GM19455 (cell line): ENCODE data around the gene NAV2.

Experiments
- ATAC-seq: cut with Tn5 transposase; IDR thresholded peaks from one replicate; pipeline ENCODE4 v1.9.1; 2021; ENCODE audit not compliant: unreplicated experiment

NAV2 gene

GRCh38 chr11:19774329-19774728 lies 61.7 kb downstream of the NAV2 start:
- ATAC-seq, result no peak

- ATAC-seq, result no peak
These were observed 62.4 kb downstream of the NAV2 start for GRCh38 chr11:19774817-19775580.

GRCh38 chr11:19775622-19776021 lies 63.0 kb downstream of the NAV2 start:
- ATAC-seq, result no peak

GRCh38 chr11:19777039-19777376 lies 64.4 kb downstream of the NAV2 start:
- peak; percentile 36 for ATAC-seq

GRCh38 chr11:19777377-19778102 lies 64.9 kb downstream of the NAV2 start:
- peak; percentile 63 for ATAC-seq

- ATAC-seq, result no peak
These were observed 67.1 kb downstream of the NAV2 start for GRCh38 chr11:19779740-19780139.

GRCh38 chr11:19781351-19781750 lies 68.7 kb downstream of the NAV2 start:
- no peak for ATAC-seq

- ATAC-seq, result no peak
These were observed 72.6 kb downstream of the NAV2 start for GRCh38 chr11:19785265-19785664.

- no peak for ATAC-seq
These were observed 74.0 kb downstream of the NAV2 start for GRCh38 chr11:19786644-19787043.

- ATAC-seq, result no peak
These were observed 75.8 kb downstream of the NAV2 start for GRCh38 chr11:19788435-19788834.

GRCh38 chr11:19789245-19789644 lies 76.6 kb downstream of the NAV2 start:
- ATAC-seq, result no peak

- ATAC-seq, result no peak
These were observed 77.4 kb downstream of the NAV2 start for GRCh38 chr11:19789835-19790710.

- no peak for ATAC-seq
These were observed 78.4 kb downstream of the NAV2 start for GRCh38 chr11:19790831-19791552.

- no peak for ATAC-seq
These were observed 79.9 kb downstream of the NAV2 start for GRCh38 chr11:19792510-19792909.

- ATAC-seq, result no peak
These were observed 80.7 kb downstream of the NAV2 start for GRCh38 chr11:19793326-19793725.

- no peak for ATAC-seq
These were observed 81.5 kb downstream of the NAV2 start for GRCh38 chr11:19794161-19794560.

GRCh38 chr11:19795082-19795481 lies 82.4 kb downstream of the NAV2 start:
- ATAC-seq, result no peak

GRCh38 chr11:19800162-19800561 lies 87.5 kb downstream of the NAV2 start:
- no peak for ATAC-seq

- ATAC-seq, result no peak
These were observed 88.3 kb downstream of the NAV2 start for GRCh38 chr11:19800714-19801519.

- ATAC-seq, result no peak
These were observed 90.2 kb downstream of the NAV2 start for GRCh38 chr11:19802773-19803293.
